Left ventricle myocardium inferior (tissue), 1 donor: ENCODE results near the gene RACGAP1. TPM values are rescaled to one million over a fixed set of nuclear protein-coding genes. Genes with fewer than 3 reads are reported as not detected.
A peak's percentile ranks its signal among the peaks of the same experiment; 100 is the strongest.

Experiments used
- DNase-seq: peaks from one replicate; pipeline ENCODE4 v3.0.0-alpha.2; 2020
- H3K27ac ChIP-seq: fragments of 200-600 bp; replicated peaks from 2 replicates; pipeline ENCODE4 v1.8.0; 2021
- H3K27me3 ChIP-seq: fragments of 200-600 bp; 2 replicates; pipeline ENCODE4 v1.8.0; 2021; ENCODE audit warnings: low read depth
- H3K36me3 ChIP-seq: fragments of 200-600 bp; 2 replicates; pipeline ENCODE4 v1.8.0; 2021
- H3K4me1 ChIP-seq: fragments of 200-600 bp; 2 replicates; pipeline ENCODE4 v1.8.0; 2021
- H3K4me3 ChIP-seq: fragments of 200-600 bp; 2 replicates; pipeline ENCODE4 v1.8.0; 2021; ENCODE audit warnings: mild to moderate bottlenecking, moderate library complexity
- H3K9me3 ChIP-seq: fragments of 200-600 bp; replicated peaks from 2 replicates; pipeline ENCODE4 v1.8.0; 2021
- CTCF ChIP-seq: fragments of 200-600 bp; IDR thresholded peaks from 2 replicates; pipeline ENCODE4 v1.8.0; 2021; ENCODE audit warnings: antibody characterized with exemption, mild to moderate bottlenecking, borderline replicate concordance
- intact Hi-C: fragments of 100-400 bp; cut with micrococcal nuclease; formaldehyde crosslinking; loops from one replicate; pipeline ENCODE4 v1.11.0; 2022
- total RNA-seq: library from RNA; stranded (reverse); fragmentation: NEBNext Ultra II Directional; extraction: Animal tissue kit (Norgen Biotek cat#: 25700); gene quantifications from one replicate; pipeline ENCODE4 v1.2.1, GENCODE V29; 2021
- donor health status: DM: no; HTN: yes; CAD: no; lungs with severe emphysema.

The RACGAP1 gene
- total RNA-seq, 1 donor from 2014 or later: 5.4 TPM

GRCh38 chr12:50050410-50051098, 25.3 kb upstream of the RACGAP1 start:
- Histone ChIP-seq H3K4me1 (peaks cover 13% of the 10 kb centered on the region), H3K9me3 (no peaks in the 10 kb centered on the region), H3K36me3 (no peaks in the 10 kb centered on the region), H3K4me3 (peak overlapping the region; percentile 59), H3K27me3 (peaks cover 48% of the 10 kb centered on the region), H3K27ac (peak overlapping the region; percentile 45)
- DNase-seq: peak; percentile 71
- intact Hi-C loops: loop anchor here (10.0 kb wide), 1 partner anchor 186 kb away; no protein-coding TSS in a partner anchor
- TF ChIP-seq CTCF: no peak

GRCh38 chr12:50050119-50050385, 24.8 kb upstream of the RACGAP1 start:
- Histone ChIP-seq H3K4me3 (peak overlapping the region; percentile 59), H3K9me3 (no peaks in the 10 kb centered on the region), H3K36me3 (no peaks in the 10 kb centered on the region), H3K27me3 (peaks cover 43% of the 10 kb centered on the region), H3K27ac (peak overlapping the region; percentile 45), H3K4me1 (peaks cover 13% of the 10 kb centered on the region)
- intact Hi-C loops: loop anchor here (10.0 kb wide), 1 partner anchor 185 kb away; no protein-coding TSS in a partner anchor
- no peak for DNase-seq
- no peak for TF ChIP-seq CTCF

- Histone ChIP-seq H3K4me1 (peaks cover 13% of the 10 kb centered on the region), H3K36me3 (no peaks in the 10 kb centered on the region), H3K9me3 (no peaks in the 10 kb centered on the region), H3K27ac (no peak overlapping the region), H3K27me3 (peaks cover 38% of the 10 kb centered on the region), H3K4me3 (no peak overlapping the region)
- intact Hi-C loops: loop anchor here (10.0 kb wide), 1 partner anchor 185 kb away; no protein-coding TSS in a partner anchor
- no peak for DNase-seq
- no peak for TF ChIP-seq CTCF
These were observed 24.2 kb upstream of the RACGAP1 start for GRCh38 chr12:50049254-50050118.

- no peaks in the 10 kb centered on the region for H3K9me3 ChIP-seq
- no peak overlapping the region for H3K4me3 ChIP-seq
- no peak overlapping the region for H3K27ac ChIP-seq
- H3K36me3 ChIP-seq: no peaks in the 10 kb centered on the region
- DNase-seq: no peak
- H3K27me3 ChIP-seq: peaks cover 34% of the 10 kb centered on the region
- intact Hi-C loops: no loop called here
- H3K4me1 ChIP-seq: peaks cover 13% of the 10 kb centered on the region
- TF ChIP-seq CTCF: no peak
These were observed 22.5 kb upstream of the RACGAP1 start for GRCh38 chr12:50047693-50048250.

- Histone ChIP-seq H3K27me3 (peaks cover 15% of the 10 kb centered on the region), H3K9me3 (no peaks in the 10 kb centered on the region), H3K4me3 (no peak overlapping the region), H3K27ac (no peak overlapping the region), H3K4me1 (no peaks in the 10 kb centered on the region), H3K36me3 (no peaks in the 10 kb centered on the region)
- intact Hi-C loops: no loop called here
- DNase-seq: no peak
- TF ChIP-seq CTCF: no peak
These were observed 18.6 kb upstream of the RACGAP1 start for GRCh38 chr12:50043854-50044253.
